ENCODE results near the gene ENPP7.
A peak's percentile ranks its signal among the peaks of the same experiment; 100 is the strongest.

ENPP7 gene

GRCh38 chr17:79732254-79732653, 1.5 kb downstream of the ENPP7 start:
- no peak for DNase-seq (ENCODE audit: low spot score)

GRCh38 chr17:79732804-79733691, 2.3 kb downstream of the ENPP7 start:
- DNase-seq (ENCODE audit: low spot score), result peak; percentile 73

GRCh38 chr17:79733692-79734070, 2.9 kb downstream of the ENPP7 start:
- no peak for DNase-seq (ENCODE audit: low spot score)

- no peak for DNase-seq (ENCODE audit: low spot score)
These were observed 4.4 kb downstream of the ENPP7 start for GRCh38 chr17:79735096-79735495.

GRCh38 chr17:79737046-79737921, 6.5 kb downstream of the ENPP7 start:
- DNase-seq (ENCODE audit: low spot score), result no peak

- DNase-seq (ENCODE audit: low spot score), result no peak
These were observed 7.3 kb downstream of the ENPP7 start for GRCh38 chr17:79737922-79738578.

- DNase-seq (ENCODE audit: low spot score), result no peak
These were observed 7.9 kb downstream of the ENPP7 start for GRCh38 chr17:79738643-79739042.

- DNase-seq (ENCODE audit: low spot score), result no peak
These were observed 8.7 kb downstream of the ENPP7 start for GRCh38 chr17:79739148-79740062.

- no peak for DNase-seq (ENCODE audit: low spot score)
These were observed 9.7 kb downstream of the ENPP7 start for GRCh38 chr17:79740413-79740812.

- no peak for DNase-seq (ENCODE audit: low spot score)
These were observed 10.6 kb downstream of the ENPP7 start for GRCh38 chr17:79741401-79741750.

- peak; percentile 82 for DNase-seq (ENCODE audit: low spot score)
These were observed 11.2 kb downstream of the ENPP7 start for GRCh38 chr17:79741751-79742588.

- no peak for DNase-seq (ENCODE audit: low spot score)
These were observed 11.8 kb downstream of the ENPP7 start for GRCh38 chr17:79742589-79742918.

GRCh38 chr17:79742951-79743476, 12.3 kb downstream of the ENPP7 start:
- DNase-seq (ENCODE audit: low spot score), result no peak

GRCh38 chr17:79743614-79744013, 12.9 kb downstream of the ENPP7 start:
- DNase-seq (ENCODE audit: low spot score), result no peak

- no peak for DNase-seq (ENCODE audit: low spot score)
These were observed 14.9 kb downstream of the ENPP7 start for GRCh38 chr17:79745641-79746105.

GRCh38 chr17:79746889-79747507, 16.3 kb downstream of the ENPP7 start:
- no peak for DNase-seq (ENCODE audit: low spot score)

- no peak for DNase-seq (ENCODE audit: low spot score)
These were observed 17.0 kb downstream of the ENPP7 start for GRCh38 chr17:79747508-79748294.

- DNase-seq (ENCODE audit: low spot score), result no peak
These were observed 17.8 kb downstream of the ENPP7 start for GRCh38 chr17:79748295-79749099.
